Choroid plexus epithelial cell (primary cell): Measurements from ENCODE around the gene NELL1.

Experiments
- DNase-seq: peaks from one replicate; pipeline ENCODE4 v3.0.0-alpha.2; 2010; ENCODE audit warnings: low read depth
- H3K4me3 ChIP-seq: 2 replicates; pipeline ENCODE4 v1.5.1; 2011; ENCODE audit warnings: low read depth, mild to moderate bottlenecking, control low read depth, low read length, moderate library complexity
- TF ChIP-seq, protein P1 (sequence below): conservative IDR thresholded peaks from 2 replicates; pipeline ENCODE4 v1.5.1; 2011; ENCODE audit warnings: low read depth, mild to moderate bottlenecking, control low read depth, inconsistent platforms, low read length, moderate library complexity

The NELL1 gene

GRCh38 chr11:20782775-20783174, 113.4 kb downstream of the NELL1 start:
- no peak overlapping the region for H3K4me3 ChIP-seq
- DNase-seq, result no peak
- TF ChIP-seq, protein P1, sequence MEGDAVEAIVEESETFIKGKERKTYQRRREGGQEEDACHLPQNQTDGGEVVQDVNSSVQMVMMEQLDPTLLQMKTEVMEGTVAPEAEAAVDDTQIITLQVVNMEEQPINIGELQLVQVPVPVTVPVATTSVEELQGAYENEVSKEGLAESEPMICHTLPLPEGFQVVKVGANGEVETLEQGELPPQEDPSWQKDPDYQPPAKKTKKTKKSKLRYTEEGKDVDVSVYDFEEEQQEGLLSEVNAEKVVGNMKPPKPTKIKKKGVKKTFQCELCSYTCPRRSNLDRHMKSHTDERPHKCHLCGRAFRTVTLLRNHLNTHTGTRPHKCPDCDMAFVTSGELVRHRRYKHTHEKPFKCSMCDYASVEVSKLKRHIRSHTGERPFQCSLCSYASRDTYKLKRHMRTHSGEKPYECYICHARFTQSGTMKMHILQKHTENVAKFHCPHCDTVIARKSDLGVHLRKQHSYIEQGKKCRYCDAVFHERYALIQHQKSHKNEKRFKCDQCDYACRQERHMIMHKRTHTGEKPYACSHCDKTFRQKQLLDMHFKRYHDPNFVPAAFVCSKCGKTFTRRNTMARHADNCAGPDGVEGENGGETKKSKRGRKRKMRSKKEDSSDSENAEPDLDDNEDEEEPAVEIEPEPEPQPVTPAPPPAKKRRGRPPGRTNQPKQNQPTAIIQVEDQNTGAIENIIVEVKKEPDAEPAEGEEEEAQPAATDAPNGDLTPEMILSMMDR, result no peak

- TF ChIP-seq, protein P1, result no peak
- no peak for DNase-seq
- no peak overlapping the region for H3K4me3 ChIP-seq
Measured at GRCh38 chr11:20783220-20783619, 113.8 kb downstream of the NELL1 start.

- no peak overlapping the region for H3K4me3 ChIP-seq
- no peak for DNase-seq
- TF ChIP-seq, protein P1, result no peak
Measured at GRCh38 chr11:20790622-20791021, 121.2 kb downstream of the NELL1 start.

DNA sequence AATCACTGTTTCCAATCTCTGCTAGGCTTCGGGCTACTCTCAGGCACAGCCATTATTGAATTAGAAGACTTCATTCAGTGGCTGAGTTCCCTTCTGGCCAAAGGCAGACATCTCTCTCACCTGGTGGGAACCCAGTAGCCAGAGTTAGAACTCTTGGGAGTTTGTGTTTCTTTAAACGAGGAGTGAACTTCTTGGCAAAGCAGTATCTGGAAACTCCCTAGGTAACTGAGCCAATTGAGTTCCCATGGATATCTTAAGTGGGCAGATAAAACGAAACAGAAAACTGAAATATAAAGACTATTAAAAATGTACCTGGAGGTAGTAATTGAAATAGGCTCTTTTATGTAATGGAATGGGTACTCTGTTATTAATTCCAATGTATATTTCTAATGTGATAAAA, 125.6 kb downstream of the NELL1 start:
- H3K4me3 ChIP-seq, result no peak overlapping the region
- TF ChIP-seq, protein P1, result no peak
- DNase-seq, result no peak

GRCh38 chr11:20808328-20808727, 138.9 kb downstream of the NELL1 start:
- H3K4me3 ChIP-seq, result no peak overlapping the region
- TF ChIP-seq, protein P1, result no peak
- DNase-seq, result no peak

DNA sequence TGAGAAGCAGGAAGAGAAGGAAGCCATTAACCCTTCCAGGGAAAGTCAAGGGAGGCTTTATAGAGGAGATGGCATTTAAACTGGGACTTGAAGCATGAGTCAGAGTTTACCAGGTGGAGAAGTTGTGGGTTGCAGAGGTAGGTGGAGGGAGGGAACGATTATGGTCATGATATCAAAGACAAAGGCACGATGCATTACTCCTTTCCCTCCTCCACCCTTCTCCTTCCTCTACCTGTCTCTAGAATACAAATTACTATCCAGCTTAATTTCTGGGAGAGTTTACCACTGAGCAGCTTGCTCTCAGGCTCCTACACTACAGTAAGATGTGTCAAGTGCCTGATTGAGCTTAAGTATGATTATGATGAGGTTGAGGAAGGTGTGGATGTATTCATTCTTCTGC, 151.7 kb downstream of the NELL1 start:
- TF ChIP-seq, protein P1, result no peak
- DNase-seq, result no peak
- H3K4me3 ChIP-seq, result no peak overlapping the region

GRCh38 chr11:20821470-20821869, 152.1 kb downstream of the NELL1 start:
- DNase-seq, result no peak
- TF ChIP-seq, protein P1, result no peak
- no peak overlapping the region for H3K4me3 ChIP-seq
